ENCODE results near the gene CATSPERZ. TPM values are rescaled to one million over a fixed set of nuclear protein-coding genes. Genes with fewer than 3 reads are reported as not detected.

Gene CATSPERZ
- total and polyA plus RNA-seq, 9 of the 15 experiments (the other 6 are each of a cell fraction or from before 2014, with no cell fraction given) = 0.86 to 8.5 (median 3.5) TPM

DNA sequence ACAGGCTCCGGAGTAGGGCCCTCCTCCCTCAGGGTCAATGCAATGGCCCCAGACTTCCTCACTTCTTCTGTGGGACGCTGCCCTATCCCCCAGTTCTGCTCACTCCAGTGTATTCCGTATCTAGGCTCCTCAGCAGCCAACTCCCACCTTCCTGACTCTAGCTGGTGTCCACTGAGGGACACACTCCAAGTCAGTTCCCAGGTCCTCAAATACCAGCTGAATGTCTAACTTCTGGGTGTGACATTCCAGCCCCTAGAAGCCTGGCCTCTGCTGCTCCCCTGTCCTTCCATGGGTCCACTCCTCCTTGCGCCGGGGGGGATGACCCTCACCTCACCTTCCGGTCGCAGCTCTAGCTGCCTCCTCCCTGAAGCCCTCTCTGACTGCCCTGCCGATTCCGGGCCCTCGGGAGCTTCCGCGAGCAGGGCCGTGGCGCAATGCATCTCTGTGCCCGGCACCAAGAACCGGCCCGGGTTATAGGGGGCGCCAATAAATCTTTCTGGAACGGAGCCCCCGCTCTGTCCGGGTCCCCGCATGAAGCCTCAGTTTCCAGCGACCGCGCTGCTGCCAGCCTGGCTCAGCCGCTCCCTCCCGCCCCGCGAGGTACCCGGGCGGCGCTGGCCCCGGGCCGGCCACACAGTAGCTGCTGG, 31.1 kb upstream of the CATSPERZ start (continued):
- TF ChIP-seq ZC3H8 (IDR thresholded peaks at IDR 0.05) (no peak), LEF1 (IDR thresholded peaks at IDR 0.05) (no peak), CXXC5 (CRISPR knock-in tag; IDR thresholded peaks at IDR 0.05) (no peak), RHOXF2B (CRISPR knock-in tag; conservative IDR thresholded peaks at IDR 0.05) (no peak), EZH2 (IDR thresholded peaks at IDR 0.05; ENCODE audit: borderline replicate concordance, low read depth, low read length) (no peak), GABPA (tag; conservative IDR thresholded peaks at IDR 0.05; ENCODE audit: low read depth) (no peak), BHLHE40 (IDR thresholded peaks at IDR 0.05; ENCODE audit: low read length) (no peak), MTA3 (IDR thresholded peaks at IDR 0.05; ENCODE audit: borderline replicate concordance) (no peak; the same call in 1 of the 2 replicates), ZBTB17 (CRISPR knock-in tag; IDR thresholded peaks at IDR 0.05) (no peak; the same call in 1 of the 2 replicates), ATF1 (CRISPR knock-in tag; IDR thresholded peaks at IDR 0.05) (no peak), ATF1 (tag; IDR thresholded peaks at IDR 0.05) (no peak), ZNF134 (CRISPR knock-in tag; conservative IDR thresholded peaks at IDR 0.05) (0 out of 2 replicates have a peak, but pooled peaks have one; percentile 3), MTA1 (IDR thresholded peaks at IDR 0.05; ENCODE audit: borderline replicate concordance) (no peak), ZNF561 (CRISPR knock-in tag; conservative IDR thresholded peaks at IDR 0.05) (no peak), ZFX (CRISPR knock-in tag; IDR thresholded peaks at IDR 0.05) (no peak), POLR2AphosphoS5 (IDR thresholded peaks at IDR 0.05; ENCODE audit: control insufficient read depth, insufficient read depth, low read depth, low read length) (peak; percentile 26; the same call in 1 of the 2 replicates), TARDBP (IDR thresholded peaks at IDR 0.05) (no peak), NR3C1 (CRISPR knock-in tag; IDR thresholded peaks at IDR 0.05) (no peak), EWSR1 (IDR thresholded peaks at IDR 0.05; ENCODE audit: borderline replicate concordance, low read depth, partially characterized antibody) (no peak)
- TF ChIP-seq, protein P1, sequence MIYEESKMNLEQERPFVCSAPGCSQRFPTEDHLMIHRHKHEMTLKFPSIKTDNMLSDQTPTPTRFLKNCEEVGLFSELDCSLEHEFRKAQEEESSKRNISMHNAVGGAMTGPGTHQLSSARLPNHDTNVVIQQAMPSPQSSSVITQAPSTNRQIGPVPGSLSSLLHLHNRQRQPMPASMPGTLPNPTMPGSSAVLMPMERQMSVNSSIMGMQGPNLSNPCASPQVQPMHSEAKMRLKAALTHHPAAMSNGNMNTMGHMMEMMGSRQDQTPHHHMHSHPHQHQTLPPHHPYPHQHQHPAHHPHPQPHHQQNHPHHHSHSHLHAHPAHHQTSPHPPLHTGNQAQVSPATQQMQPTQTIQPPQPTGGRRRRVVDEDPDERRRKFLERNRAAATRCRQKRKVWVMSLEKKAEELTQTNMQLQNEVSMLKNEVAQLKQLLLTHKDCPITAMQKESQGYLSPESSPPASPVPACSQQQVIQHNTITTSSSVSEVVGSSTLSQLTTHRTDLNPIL (CRISPR knock-in tag; IDR thresholded peaks at IDR 0.05) = 0 out of 2 replicates have a peak, but pooled peaks have one; percentile 15
- TF ChIP-seq, protein P2, sequence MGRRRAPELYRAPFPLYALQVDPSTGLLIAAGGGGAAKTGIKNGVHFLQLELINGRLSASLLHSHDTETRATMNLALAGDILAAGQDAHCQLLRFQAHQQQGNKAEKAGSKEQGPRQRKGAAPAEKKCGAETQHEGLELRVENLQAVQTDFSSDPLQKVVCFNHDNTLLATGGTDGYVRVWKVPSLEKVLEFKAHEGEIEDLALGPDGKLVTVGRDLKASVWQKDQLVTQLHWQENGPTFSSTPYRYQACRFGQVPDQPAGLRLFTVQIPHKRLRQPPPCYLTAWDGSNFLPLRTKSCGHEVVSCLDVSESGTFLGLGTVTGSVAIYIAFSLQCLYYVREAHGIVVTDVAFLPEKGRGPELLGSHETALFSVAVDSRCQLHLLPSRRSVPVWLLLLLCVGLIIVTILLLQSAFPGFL (CRISPR knock-in tag; IDR thresholded peaks at IDR 0.05) = 0 out of 2 replicates have a peak, but pooled peaks have one; percentile 1
- TF ChIP-seq, protein P3, sequence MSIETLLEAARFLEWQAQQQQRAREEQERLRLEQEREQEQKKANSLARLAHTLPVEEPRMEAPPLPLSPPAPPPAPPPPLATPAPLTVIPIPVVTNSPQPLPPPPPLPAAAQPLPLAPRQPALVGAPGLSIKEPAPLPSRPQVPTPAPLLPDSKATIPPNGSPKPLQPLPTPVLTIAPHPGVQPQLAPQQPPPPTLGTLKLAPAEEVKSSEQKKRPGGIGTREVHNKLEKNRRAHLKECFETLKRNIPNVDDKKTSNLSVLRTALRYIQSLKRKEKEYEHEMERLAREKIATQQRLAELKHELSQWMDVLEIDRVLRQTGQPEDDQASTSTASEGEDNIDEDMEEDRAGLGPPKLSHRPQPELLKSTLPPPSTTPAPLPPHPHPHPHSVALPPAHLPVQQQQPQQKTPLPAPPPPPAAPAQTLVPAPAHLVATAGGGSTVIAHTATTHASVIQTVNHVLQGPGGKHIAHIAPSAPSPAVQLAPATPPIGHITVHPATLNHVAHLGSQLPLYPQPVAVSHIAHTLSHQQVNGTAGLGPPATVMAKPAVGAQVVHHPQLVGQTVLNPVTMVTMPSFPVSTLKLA (conservative IDR thresholded peaks at IDR 0.05) = no peak
- TF ChIP-seq, protein P4, sequence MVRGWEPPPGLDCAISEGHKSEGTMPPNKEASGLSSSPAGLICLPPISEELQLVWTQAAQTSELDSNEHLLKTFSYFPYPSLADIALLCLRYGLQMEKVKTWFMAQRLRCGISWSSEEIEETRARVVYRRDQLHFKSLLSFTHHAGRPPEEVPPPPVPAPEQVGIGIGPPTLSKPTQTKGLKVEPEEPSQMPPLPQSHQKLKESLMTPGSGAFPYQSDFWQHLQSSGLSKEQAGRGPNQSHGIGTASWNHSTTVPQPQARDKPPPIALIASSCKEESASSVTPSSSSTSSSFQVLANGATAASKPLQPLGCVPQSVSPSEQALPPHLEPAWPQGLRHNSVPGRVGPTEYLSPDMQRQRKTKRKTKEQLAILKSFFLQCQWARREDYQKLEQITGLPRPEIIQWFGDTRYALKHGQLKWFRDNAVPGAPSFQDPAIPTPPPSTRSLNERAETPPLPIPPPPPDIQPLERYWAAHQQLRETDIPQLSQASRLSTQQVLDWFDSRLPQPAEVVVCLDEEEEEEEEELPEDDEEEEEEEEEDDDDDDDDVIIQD (CRISPR knock-in tag; IDR thresholded peaks at IDR 0.05) = no peak
